ENCODE data around the gene SCML1. TPM values are rescaled to one million over a fixed set of nuclear protein-coding genes. Genes with fewer than 3 reads are reported as not detected.

SCML1 gene
- total and polyA plus RNA-seq, 2 of the 8 experiments (the other 6 are each of a cell fraction or from before 2014, with no cell fraction given): 2.2 to 2.5 TPM

GRCh38 chrX:17736856-17737709 is at the start of gene SCML1 (continued):
- TF ChIP-seq TEAD4 (IDR thresholded peaks at IDR 0.05; ENCODE audit: low read depth, low read length) (0 out of 2 replicates have a peak, but pooled peaks have one; percentile 24), GABPA (IDR thresholded peaks at IDR 0.05; ENCODE audit: borderline replicate concordance, insufficient read depth, low read length) (no peak), KDM1A (IDR thresholded peaks at IDR 0.05; ENCODE audit: borderline replicate concordance, low read length) (no peak), TCF12 (IDR thresholded peaks at IDR 0.05; ENCODE audit: low read depth, low read length) (no peak), SP4 (IDR thresholded peaks at IDR 0.05; ENCODE audit: low read length) (0 out of 2 replicates have a peak, but pooled peaks have one; percentile 45), NRF1 (IDR thresholded peaks at IDR 0.05; ENCODE audit: low read depth, low read length) (peak; percentile 89), SAP30 (IDR thresholded peaks at IDR 0.05; ENCODE audit: insufficient read depth, insufficient replicate concordance, low read length) (peak; percentile 59), BRCA1 (IDR thresholded peaks at IDR 0.05; ENCODE audit: low read depth, low read length) (no peak), EP300 (IDR thresholded peaks at IDR 0.05; ENCODE audit: borderline replicate concordance in 1 of 2, low read depth in 2 of 2, low read length in 2 of 2) (0 out of 3 replicates have a peak, but pooled peaks of 1 of the 2 experiments have one; percentile 26), KDM4A (IDR thresholded peaks at IDR 0.05; ENCODE audit: low read depth, low read length, severe bottlenecking) (peak; percentile 37), CTBP2 (IDR thresholded peaks at IDR 0.05; ENCODE audit: borderline replicate concordance, insufficient read depth, insufficient read length, low read length) (no peak)
